CD4-positive, alpha-beta T cell treated with Interleukin-2 at 100 ng/mL for 4 hours (primary cell): ENCODE results near the gene POU6F2.
A peak's percentile ranks its signal among the peaks of the same experiment; 100 is the strongest.
"Not testable (repeated sequence)": the region's sequence is repeated elsewhere in the genome, so short reads cannot be mapped to it uniquely, and the experiment has no call there.

Experiments
- DNase-seq: peaks from one replicate; pipeline ENCODE4 v3.0.0-alpha.2; 2020; ENCODE audit warnings: low spot score

Gene POU6F2, protein sequence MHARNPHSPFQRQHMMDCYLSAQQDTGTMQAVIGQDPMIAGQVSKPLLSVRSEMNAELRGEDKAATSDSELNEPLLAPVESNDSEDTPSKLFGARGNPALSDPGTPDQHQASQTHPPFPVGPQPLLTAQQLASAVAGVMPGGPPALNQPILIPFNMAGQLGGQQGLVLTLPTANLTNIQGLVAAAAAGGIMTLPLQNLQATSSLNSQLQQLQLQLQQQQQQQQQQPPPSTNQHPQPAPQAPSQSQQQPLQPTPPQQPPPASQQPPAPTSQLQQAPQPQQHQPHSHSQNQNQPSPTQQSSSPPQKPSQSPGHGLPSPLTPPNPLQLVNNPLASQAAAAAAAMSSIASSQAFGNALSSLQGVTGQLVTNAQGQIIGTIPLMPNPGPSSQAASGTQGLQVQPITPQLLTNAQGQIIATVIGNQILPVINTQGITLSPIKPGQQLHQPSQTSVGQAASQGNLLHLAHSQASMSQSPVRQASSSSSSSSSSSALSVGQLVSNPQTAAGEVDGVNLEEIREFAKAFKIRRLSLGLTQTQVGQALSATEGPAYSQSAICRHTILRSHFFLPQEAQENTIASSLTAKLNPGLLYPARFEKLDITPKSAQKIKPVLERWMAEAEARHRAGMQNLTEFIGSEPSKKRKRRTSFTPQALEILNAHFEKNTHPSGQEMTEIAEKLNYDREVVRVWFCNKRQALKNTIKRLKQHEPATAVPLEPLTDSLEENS

DNA sequence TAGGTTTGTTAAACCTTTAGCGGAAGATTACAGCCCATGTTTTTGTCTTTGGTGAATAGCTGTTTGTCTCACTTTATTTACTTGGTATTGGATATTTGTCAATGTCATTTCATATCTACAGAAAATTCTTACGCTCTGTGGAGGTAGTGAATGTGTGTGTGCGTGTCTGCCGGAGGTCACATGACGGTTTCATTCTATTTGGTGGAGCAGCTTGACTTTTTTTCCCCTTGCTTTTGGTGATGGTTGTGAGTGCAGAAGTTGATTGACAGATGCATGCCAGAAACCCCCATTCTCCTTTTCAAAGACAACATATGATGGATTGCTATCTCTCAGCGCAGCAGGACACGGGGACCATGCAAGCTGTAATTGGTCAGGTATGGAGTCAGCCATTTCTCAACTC, at the start of gene POU6F2:
TSS of gene POU6F2 (plus strand) at position 225 of the 400 bp plus-strand sequence. CDS start at position 270, 45 bp downstream.
- DNase-seq: no peak

DNA sequence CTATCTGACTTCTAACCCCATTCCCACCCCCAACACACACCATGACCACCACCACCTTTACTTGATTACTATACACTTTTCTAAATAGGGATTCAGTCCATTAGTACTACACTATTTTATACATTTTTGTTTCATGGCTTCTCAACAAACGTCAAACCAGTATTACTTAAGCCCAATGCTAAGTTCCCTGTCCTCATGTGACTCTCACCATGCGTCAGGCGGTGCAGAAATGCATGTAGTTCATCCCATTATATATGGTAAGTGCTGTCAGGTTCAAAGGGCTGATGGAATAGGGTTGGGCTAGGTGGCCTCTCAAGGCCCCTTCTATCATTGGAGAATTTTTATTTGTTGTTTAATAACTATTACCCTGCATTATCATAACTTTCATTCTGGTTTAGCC, 49.2 kb upstream of the POU6F2 start:
- no peak for DNase-seq

GRCh38 chr7:38929460-38930171, 48.1 kb upstream of the POU6F2 start:
- DNase-seq: no peak

- DNase-seq: peak; percentile 41
Measured at GRCh38 chr7:38932509-38933168, 45.1 kb upstream of the POU6F2 start.

DNA sequence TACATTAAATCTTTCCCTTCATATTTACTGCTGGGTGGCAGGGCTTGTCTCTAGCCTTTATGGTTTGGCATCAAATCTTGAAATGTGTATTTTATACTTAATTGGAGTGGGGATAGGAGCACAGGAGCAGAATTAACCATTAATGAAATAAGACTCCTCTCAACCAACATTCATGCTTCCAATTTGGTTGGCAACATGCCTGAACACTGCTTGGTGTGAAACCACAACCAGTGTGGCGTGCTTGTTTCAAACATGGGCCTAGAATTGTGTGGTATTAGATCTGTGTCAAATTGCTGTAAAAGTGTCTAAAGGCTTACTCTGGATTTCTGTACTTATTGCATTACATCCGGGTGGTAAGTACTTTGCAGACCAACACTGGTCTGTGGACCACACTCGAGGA, 43.7 kb upstream of the POU6F2 start:
- DNase-seq: no peak

DNA sequence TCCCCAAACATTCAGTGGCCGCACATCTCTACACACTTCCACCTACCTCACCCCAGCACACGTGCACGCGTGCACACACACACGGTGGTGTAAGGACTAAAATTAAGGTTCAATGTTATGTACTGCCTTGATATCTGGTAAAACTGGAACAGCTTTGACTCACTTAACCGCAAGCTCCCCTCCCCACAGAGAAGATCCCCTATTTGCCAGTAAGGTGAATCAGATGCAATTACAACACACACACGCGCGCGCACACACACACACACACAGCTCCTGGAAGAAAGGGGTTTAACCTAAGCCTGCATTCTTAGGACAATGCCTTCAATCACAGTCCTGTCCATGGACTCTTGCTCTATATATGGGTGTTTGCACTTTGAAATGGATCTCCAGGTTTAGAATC, 43.2 kb upstream of the POU6F2 start:
- no peak for DNase-seq

GRCh38 chr7:38936641-38937040, 41.1 kb upstream of the POU6F2 start:
- no peak for DNase-seq

- DNase-seq: no peak
Measured at GRCh38 chr7:38938001-38938485, 39.7 kb upstream of the POU6F2 start.

DNA sequence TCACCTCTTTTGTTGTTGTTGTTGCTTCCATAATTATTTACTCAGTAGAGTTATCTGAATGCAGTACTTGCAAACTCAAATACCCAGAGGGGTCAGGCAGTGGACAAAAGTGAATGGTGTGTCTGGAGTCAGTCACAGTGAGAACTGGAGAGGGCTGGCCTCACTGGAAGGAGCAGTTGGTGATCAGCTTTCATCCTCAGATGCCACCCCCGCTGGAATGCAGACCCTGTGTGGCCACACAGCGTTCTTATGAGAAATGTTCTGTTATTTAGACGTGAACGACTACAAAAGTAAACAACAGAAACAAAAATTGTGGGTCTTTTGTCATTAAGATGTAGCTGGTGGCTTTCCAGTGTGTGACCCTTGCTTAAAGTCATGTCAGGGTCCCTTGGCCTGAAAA, 39.1 kb upstream of the POU6F2 start:
- DNase-seq: no peak

DNA sequence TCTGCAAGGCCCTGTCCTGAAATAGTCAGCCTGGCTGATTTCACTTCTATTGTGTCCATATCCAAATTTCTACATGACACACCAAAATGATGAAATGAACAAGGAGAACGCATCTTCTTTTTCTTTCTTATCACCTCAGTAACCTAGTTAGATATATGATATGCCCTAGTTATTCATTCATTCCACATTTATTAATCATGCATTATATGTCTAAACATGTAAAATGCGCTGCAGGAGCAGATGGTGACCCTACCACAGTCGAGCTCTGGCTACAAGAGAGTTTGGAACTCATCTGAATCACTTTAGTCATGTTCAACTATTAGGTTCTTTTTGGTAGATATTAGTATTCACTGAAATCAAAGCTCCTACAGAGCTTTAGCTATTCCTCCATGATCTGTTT, 36.9 kb upstream of the POU6F2 start:
- DNase-seq: no peak

DNA sequence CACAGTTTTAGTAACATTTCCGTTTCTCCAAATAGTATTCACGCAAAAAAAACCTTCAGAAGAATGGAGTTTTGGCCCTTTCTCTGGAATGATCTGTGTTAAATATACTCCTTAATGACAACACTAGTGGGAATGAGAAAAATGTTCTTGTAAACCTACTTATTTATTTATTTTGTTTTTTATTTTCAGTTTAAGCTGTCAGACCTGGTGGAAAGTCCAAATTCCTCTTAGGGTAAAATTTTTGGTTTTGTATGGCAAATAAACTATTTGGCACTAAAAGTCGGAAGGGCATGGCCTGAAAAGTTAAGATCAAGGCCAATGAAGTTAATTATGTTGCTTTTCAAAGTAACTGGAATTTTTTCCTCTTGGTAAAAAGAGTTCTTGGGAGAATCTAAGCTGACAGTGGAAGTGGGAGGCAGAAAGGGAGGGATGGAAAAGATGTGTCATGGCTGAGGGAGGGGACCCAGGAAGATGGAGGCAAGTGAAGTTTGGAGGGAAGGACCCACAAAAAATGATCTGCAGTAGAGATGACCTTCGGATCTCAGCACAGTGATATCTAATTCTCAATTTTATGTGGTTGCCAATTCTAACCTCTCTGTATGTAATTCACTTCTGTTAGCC, 35.2 kb upstream of the POU6F2 start:
- no peak for DNase-seq

DNA sequence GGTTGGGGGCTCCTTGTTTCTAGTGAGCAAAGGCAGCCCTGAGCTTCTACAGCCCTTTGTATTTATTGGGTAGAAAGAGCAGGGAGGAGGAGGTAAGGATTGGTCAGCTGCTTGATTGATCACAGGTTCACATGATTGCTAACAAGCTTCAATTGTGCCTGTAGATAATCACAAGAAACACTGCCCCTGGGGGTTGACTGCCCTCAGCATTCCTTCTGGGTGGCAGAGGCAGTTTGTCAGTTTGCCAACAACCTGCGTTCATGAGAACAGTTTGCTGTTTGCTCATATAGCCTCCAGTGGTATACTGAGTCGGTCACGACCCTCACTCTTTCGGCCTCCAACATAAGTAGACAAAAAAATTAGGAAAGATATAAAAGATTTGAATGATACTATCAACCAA, 30.2 kb upstream of the POU6F2 start:
- not testable (repeated sequence) for DNase-seq

DNA sequence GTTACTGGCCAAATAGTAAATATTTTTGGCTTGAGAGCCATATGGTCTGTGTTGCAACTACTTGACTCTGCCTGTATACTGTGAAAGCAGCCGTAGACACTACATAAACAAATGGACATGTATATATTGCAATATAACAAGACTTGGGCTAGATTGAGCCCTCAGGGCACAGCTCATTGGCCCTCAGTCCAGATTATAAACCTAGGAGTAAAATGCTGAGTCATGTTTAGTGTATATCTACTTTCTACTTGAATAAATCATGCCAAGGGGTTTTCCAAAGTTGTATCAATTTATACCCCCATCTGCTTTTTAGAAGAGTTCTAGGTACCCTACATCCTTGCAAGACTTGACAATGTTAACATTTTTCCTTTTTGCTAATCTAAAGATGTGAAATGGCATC, 27.4 kb upstream of the POU6F2 start:
- DNase-seq: no peak

DNA sequence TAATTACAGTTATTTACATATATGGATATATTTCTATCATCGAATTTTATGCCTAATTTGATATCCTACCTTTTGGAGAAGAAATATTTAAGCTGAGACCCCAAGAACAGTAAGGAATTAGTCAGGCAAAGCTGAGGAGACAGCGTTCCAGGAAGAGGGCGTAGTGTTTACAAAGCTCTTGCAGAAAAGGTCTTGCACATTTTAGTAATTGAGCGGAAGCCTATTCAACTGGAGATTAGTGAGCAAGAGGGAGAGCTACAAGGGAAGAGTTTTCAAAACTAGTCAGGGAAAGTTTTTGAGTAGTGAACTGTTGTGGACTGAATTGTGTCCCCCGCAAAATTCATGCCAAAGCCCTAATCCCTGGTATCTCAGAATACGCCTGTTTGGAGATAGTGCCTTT, 26.5 kb upstream of the POU6F2 start:
- DNase-seq: no peak

- no peak for DNase-seq
Measured at GRCh38 chr7:38953227-38953626, 24.5 kb upstream of the POU6F2 start.

DNA sequence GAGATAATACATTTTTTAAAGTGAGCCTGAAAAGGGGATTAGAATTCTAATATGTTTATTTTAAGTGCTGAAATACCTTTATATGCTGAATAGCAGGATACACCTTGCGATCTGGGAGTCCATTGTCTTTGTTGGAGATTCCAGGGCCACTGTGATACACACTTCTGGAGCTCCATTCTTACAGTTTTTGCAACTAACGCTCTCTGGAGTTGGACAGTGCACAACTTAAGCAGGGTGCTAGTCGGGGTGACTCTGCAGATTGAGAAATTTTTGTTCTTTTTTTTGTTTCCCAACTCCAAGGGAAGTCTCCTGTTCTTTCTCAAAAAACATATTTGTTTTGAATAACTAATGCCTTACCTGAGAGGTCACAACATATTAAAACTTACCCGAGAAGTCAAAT, 23.7 kb upstream of the POU6F2 start:
- DNase-seq: no peak

DNA sequence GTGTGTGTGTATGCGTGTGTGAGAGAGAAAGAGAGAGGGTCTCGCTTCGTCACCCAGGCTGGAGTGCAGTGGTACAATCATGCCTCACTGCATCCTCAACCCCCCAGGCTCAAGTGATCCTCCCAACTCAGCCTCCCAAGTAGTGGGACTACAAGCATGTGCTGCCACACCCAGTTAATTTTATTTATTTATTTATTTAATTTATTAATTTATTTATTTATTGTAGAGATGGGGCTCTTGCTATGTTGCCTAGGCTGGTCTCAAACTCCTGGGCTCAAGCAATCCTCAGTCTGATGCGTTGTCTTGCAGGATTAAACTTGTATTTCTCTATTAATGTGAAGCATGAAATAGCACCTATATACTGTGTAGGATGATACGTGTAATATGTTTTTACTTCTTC, 21.8 kb upstream of the POU6F2 start:
- no peak for DNase-seq

DNA sequence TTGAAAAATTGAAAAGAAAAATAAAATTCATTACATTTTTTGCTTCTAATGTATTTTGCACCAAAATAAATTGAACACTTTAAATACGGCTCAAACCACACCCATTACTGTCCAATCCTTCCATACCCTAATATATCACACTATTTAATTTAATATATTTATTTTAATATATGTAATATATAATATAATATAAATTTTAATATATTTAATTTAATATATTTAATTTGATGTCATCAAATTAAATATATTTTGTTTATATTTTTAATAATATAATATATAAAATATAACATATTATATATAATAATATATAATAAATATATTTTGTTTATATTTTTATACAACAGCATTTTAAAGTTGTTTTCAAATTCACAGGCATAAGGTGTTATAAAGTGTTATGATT, 15.7 kb upstream of the POU6F2 start:
- no peak for DNase-seq

DNA sequence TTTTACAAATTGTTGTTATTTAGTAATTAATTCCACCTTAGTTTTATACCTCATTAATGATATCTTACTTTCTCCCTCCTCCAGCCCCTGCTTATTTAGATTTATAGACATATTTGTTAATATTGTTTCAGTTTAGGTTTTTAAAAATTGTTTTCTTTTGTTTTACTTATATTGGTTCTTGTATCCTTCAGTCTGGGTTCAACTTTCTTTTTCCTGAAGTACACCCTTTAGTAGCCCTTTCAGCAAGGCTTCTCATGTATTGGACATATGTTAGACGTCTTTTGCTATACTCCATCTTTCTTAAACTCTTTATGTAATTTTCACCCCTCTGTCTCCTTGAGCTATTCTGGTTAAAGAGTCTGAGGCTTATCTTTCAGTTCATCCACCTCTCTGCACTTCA, 12.8 kb upstream of the POU6F2 start:
- no peak for DNase-seq

DNA sequence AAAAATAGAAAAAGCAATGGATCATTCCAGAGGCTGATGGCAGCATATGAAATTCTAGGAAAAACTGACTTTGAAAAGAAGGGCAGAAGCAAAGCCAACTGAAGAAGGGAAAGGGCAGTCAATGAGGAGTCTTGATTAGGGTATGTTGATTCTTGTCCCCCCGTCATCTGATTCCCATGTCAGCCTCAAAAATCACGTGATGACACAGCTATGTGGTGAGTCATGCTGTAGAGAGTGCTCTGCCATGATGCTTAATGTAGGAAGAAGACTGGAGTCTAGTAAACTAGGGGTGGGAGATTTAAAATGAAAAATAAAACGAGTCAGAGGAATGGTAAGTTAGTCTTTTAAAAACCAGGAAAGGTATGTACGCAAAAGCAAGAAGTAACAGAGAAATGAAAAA, 3.9 kb upstream of the POU6F2 start:
- DNase-seq: no peak

- no peak for DNase-seq
Measured at GRCh38 chr7:38975944-38976392, 1.7 kb upstream of the POU6F2 start.

- DNase-seq: no peak
Measured at GRCh38 chr7:38978491-38978890, 782 bp downstream of the POU6F2 start.
